CD4-positive, alpha-beta T cell (primary cell): ENCODE results near the gene SDK1. TPM values are rescaled to one million over a fixed set of nuclear protein-coding genes. Genes with fewer than 3 reads are reported as not detected.
"Not testable (repeated sequence)": the region's sequence is repeated elsewhere in the genome, so short reads cannot be mapped to it uniquely, and the experiment has no call there.

Source experiments
- ATAC-seq: fragments of 200-7000 bp; cut with Tn5 transposase; one replicate; pipeline ENCODE4 v1.10.0; 2022; ENCODE audit warnings: mild to moderate bottlenecking; ENCODE audit not compliant: poor library complexity
- CTCF ChIA-PET: fragments of 350-600 bp; sonication (Branson Sonifier 250); formaldehyde crosslinking; loops from one replicate; lab custom pipeline; 2021; ENCODE audit warnings: antibody characterized with exemption, inconsistent platforms; lab: Charles Lee
- POLR2A ChIA-PET: fragments of 350-600 bp; sonication (Branson Sonifier 250); formaldehyde crosslinking; loops from one replicate; lab custom pipeline; 2021; ENCODE audit warnings: antibody characterized with exemption, inconsistent platforms; lab: Charles Lee
- DNase-seq, 14 experiments: peaks; one replicate each; pipeline ENCODE4 v3.0.0-alpha.2; 2013 to 2020; ENCODE audit warnings: mixed read lengths in 2 of 14
- H3K27ac ChIP-seq, 2 donors: one replicate each; pipeline versions ENCODE4 v1.5.1 to v1.7.0; 2013; ENCODE audit warnings: low read length in 2 of 2, low read depth in 1 of 2, mild to moderate bottlenecking in 1 of 2
- H3K27me3 ChIP-seq, 2 experiments: 1 replicate in 1 of 2; 2 replicates in 1 of 2; pipeline versions ENCODE4 v1.6.1 to v1.7.0; 2013; ENCODE audit warnings: low read length in 2 of 2, control low read depth in 1 of 2, mild to moderate bottlenecking in 1 of 2, moderate library complexity in 1 of 2; ENCODE audit not compliant: insufficient read depth in 2 of 2, control insufficient read depth in 1 of 2
- H3K36me3 ChIP-seq: one replicate; pipeline ENCODE4 v1.6.1; 2013; ENCODE audit warnings: low read length, control low read depth; ENCODE audit not compliant: insufficient read depth
- H3K4me1 ChIP-seq: one replicate; pipeline ENCODE4 v1.6.1; 2013; ENCODE audit warnings: low read length, control low read depth; ENCODE audit not compliant: insufficient read depth
- H3K4me3 ChIP-seq: one replicate; pipeline ENCODE4 v1.5.1; 2013; ENCODE audit warnings: mild to moderate bottlenecking, low read length, moderate library complexity
- H3K9me3 ChIP-seq, 2 experiments: 1 replicate in 1 of 2; 2 replicates in 1 of 2; pipeline versions ENCODE4 v1.6.1 to v1.7.0; 2013; ENCODE audit warnings: low read length in 2 of 2, mild to moderate bottlenecking in 2 of 2, control low read depth in 1 of 2, moderate library complexity in 1 of 2; ENCODE audit not compliant: control insufficient read depth in 1 of 2, insufficient read depth in 1 of 2
- H3K27ac Mint-ChIP-seq: one replicate; pipeline ENCODE4 v1.8.0; 2020; ENCODE audit warnings: mixed read lengths
- H3K27me3 Mint-ChIP-seq: one replicate; pipeline ENCODE4 v1.8.0; 2021; ENCODE audit warnings: mixed read lengths
- H3K36me3 Mint-ChIP-seq: one replicate; pipeline ENCODE4 v1.8.0; 2021; ENCODE audit warnings: low read depth, mixed read lengths
- H3K4me1 Mint-ChIP-seq: one replicate; pipeline ENCODE4 v1.8.0; 2021; ENCODE audit warnings: low read depth, mixed read lengths
- H3K4me3 Mint-ChIP-seq: one replicate; pipeline ENCODE4 v1.8.0; 2020; ENCODE audit warnings: mild to moderate bottlenecking, mixed read lengths
- H3K9me3 Mint-ChIP-seq: one replicate; pipeline ENCODE4 v1.8.0; 2020; ENCODE audit warnings: mixed read lengths
- CTCF ChIP-seq: fragments of 200-600 bp; IDR thresholded peaks from one replicate; pipeline ENCODE4 v1.8.0; 2022; ENCODE audit warnings: antibody characterized with exemption, mild to moderate bottlenecking
- intact Hi-C, 2 experiments: fragments of 100-400 bp; cut with DNase I in 1 of 2; cut with micrococcal nuclease in 1 of 2; formaldehyde crosslinking; loops; one replicate each; pipeline versions ENCODE4 v1.15.1 to v1.9.0; 2023 to 2025; cut with DNase I, micrococcal nuclease
- total RNA-seq, 174 experiments: library from RNA in 2 of 174; stranded (reverse) in 2 of 174; gene quantifications; one replicate each; pipeline ENCODE4 v1.2.3 and lab custom pipeline; 2021 to 2026

Gene SDK1
- total RNA-seq, 2 experiments from 2014 or later, result 1.1 to 1.3 TPM

DNA sequence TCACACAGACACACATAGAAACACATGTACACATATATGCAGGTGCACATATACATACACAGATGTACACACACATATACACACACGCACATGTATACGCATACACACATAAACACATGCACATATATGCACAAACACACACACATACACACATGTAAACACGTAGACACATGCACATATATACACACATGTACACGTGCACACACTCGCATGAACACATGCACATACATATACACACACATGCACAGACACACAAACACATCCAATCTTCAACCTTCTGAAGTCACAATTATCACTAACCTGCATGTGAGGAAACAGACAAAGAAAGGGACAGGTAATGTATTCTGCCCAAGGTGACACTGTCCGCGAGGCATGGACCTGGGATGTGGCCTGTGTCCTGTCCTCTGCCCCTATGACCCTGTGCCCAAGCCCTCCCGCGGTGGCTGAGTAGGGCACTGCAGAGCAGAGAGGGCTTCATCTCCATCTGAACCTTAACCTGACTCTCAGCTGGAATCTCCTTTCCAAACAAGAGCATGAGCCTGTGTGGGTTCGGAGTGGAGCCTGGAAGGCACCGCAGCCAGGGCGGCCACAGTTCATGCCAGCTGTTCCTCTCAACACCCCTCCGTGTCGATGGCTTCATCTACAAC, 660.9 kb downstream of the SDK1 start:
- Mint-ChIP-seq H3K9me3 (peaks cover 2% of the 10 kb centered on the region), H3K36me3 (no peaks in the 10 kb centered on the region), H3K4me3 (no peak overlapping the region), H3K27ac (no peak overlapping the region), H3K4me1 (no peaks in the 10 kb centered on the region), H3K27me3 (no peaks in the 10 kb centered on the region)
- Histone ChIP-seq H3K9me3 (peaks cover 0 to 13% of the 10 kb centered on the region in 2 experiments), H3K27me3 (no peaks in the 10 kb centered on the region), H3K36me3 (no peaks in the 10 kb centered on the region), H3K27ac (no peak overlapping the region), H3K4me3 (no peak overlapping the region), H3K4me1 (no peaks in the 10 kb centered on the region)
- CTCF ChIA-PET, result no interaction called here
- POLR2A ChIA-PET, result no interaction called here
- ATAC-seq (no peak), DNase-seq (no peak)
- intact Hi-C loops, result no loop called here
- TF ChIP-seq CTCF, result no peak

GRCh38 chr7:3963768-3964167, 662.7 kb downstream of the SDK1 start:
- H3K36me3 ChIP-seq, H3K4me1 Mint-ChIP-seq, H3K4me3 Mint-ChIP-seq, CTCF ChIA-PET, H3K4me3 ChIP-seq, POLR2A ChIA-PET, H3K9me3 Mint-ChIP-seq, H3K27ac Mint-ChIP-seq, H3K27me3 Mint-ChIP-seq, DNase-seq, H3K27ac ChIP-seq, H3K4me1 ChIP-seq, ATAC-seq, intact Hi-C loops, H3K27me3 ChIP-seq, H3K36me3 Mint-ChIP-seq: not testable (repeated sequence)
- peaks cover 0 to 13% of the 10 kb centered on the region in 2 experiments for H3K9me3 ChIP-seq

DNA sequence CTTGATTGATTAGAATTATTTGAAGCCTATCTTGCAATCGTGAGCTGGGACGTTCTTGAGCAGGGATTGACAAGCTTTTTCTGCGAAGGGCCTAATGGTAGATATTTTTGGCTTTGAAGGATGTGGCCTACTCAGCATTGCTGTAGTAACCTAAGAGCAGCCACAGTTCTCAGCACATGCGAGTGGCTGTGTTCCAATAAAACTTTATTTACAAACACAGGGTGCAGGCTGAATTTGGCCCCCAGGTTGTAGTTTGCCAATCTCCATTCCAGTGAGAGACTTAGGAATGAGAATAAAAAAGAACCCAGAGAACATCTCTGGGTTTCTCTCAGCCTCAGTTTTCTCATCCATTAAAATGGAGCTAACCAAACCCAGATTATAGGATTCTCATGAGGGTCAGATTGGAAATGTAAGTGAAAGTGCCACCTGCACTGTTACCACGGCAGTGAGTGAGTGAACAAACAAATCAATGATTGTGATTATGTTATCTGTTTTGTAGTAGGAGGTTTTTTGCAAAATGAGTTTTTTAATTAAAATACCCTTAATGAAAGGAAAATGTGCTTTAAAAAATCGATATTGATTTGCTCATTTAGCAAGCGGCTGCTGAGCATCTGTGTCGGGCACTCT, 664.0 kb downstream of the SDK1 start:
- no peaks in the 10 kb centered on the region for H3K36me3 ChIP-seq
- Mint-ChIP-seq H3K27ac (no peak overlapping the region), H3K4me1 (no peaks in the 10 kb centered on the region), H3K27me3 (no peaks in the 10 kb centered on the region), H3K36me3 (no peaks in the 10 kb centered on the region), H3K9me3 (peaks cover 2% of the 10 kb centered on the region), H3K4me3 (no peak overlapping the region)
- H3K27ac ChIP-seq, result no peak overlapping the region
- DNase-seq, result no peak
- H3K4me3 ChIP-seq, result no peak overlapping the region
- no peaks in the 10 kb centered on the region for H3K4me1 ChIP-seq
- intact Hi-C loops, result no loop called here
- H3K9me3 ChIP-seq, result peaks cover 0 to 13% of the 10 kb centered on the region in 2 experiments
- no peaks in the 10 kb centered on the region for H3K27me3 ChIP-seq
- POLR2A ChIA-PET, result no interaction called here
- TF ChIP-seq CTCF, result no peak
- CTCF ChIA-PET, result no interaction called here
- ATAC-seq, result no peak
